ENCODE results near the gene MRFAP1L1. TPM values are rescaled to one million over a fixed set of nuclear protein-coding genes. Genes with fewer than 3 reads are reported as not detected.
"Not testable (repeated sequence)": the region's sequence is repeated elsewhere in the genome, so short reads cannot be mapped to it uniquely, and the experiment has no call there.

The MRFAP1L1 gene
- total RNA-seq, 1 experiment from 2014 or later, result 70.6 TPM

GRCh38 chr4:6689506-6689960, 20.1 kb downstream of the MRFAP1L1 start:
- DNase-seq (ENCODE audit: low read depth), result no peak

GRCh38 chr4:6688879-6689505, 20.7 kb downstream of the MRFAP1L1 start:
- DNase-seq (ENCODE audit: low read depth), result peak; percentile 94

- DNase-seq (ENCODE audit: low read depth), result no peak
Observed at GRCh38 chr4:6687947-6688878, 21.5 kb downstream of the MRFAP1L1 start.

- no peak for DNase-seq (ENCODE audit: low read depth)
Observed at GRCh38 chr4:6686104-6686787, 23.4 kb downstream of the MRFAP1L1 start.

GRCh38 chr4:6684656-6685055, 25.0 kb downstream of the MRFAP1L1 start:
- DNase-seq (ENCODE audit: low read depth), result no peak

- DNase-seq (ENCODE audit: low read depth), result no peak
Observed at GRCh38 chr4:6682862-6683590, 26.6 kb downstream of the MRFAP1L1 start.

- DNase-seq (ENCODE audit: low read depth), result no peak
Observed at GRCh38 chr4:6681191-6681590, 28.5 kb downstream of the MRFAP1L1 start.

- DNase-seq (ENCODE audit: low read depth), result no peak
Observed at GRCh38 chr4:6680372-6681034, 29.2 kb downstream of the MRFAP1L1 start.

GRCh38 chr4:6676722-6677558, 32.7 kb downstream of the MRFAP1L1 start:
- no peak for DNase-seq (ENCODE audit: low read depth)

- DNase-seq (ENCODE audit: low read depth), result peak; percentile 54
Observed at GRCh38 chr4:6674500-6675149, 35.0 kb downstream of the MRFAP1L1 start.

- peak; percentile 89 for DNase-seq (ENCODE audit: low read depth)
Observed at GRCh38 chr4:6673660-6674499, 35.8 kb downstream of the MRFAP1L1 start.

- DNase-seq (ENCODE audit: low read depth), result peak; percentile 78
Observed at GRCh38 chr4:6673191-6673659, 36.4 kb downstream of the MRFAP1L1 start.

GRCh38 chr4:6672541-6673190, 37.0 kb downstream of the MRFAP1L1 start:
- not testable (repeated sequence) for DNase-seq (ENCODE audit: low read depth)

- no peak for DNase-seq (ENCODE audit: low read depth)
Observed at GRCh38 chr4:6672131-6672530, 37.5 kb downstream of the MRFAP1L1 start.

GRCh38 chr4:6671648-6672047, 38.0 kb downstream of the MRFAP1L1 start:
- no peak for DNase-seq (ENCODE audit: low read depth)

GRCh38 chr4:6668391-6668790, 41.3 kb downstream of the MRFAP1L1 start:
- peak; percentile 43 for DNase-seq (ENCODE audit: low read depth)

- no peak for DNase-seq (ENCODE audit: low read depth)
Observed at GRCh38 chr4:6665320-6665654, 44.4 kb downstream of the MRFAP1L1 start.
